Vagina (tissue), 2 donors: ENCODE measurements around the gene ADK. TPM values are rescaled to one million over a fixed set of nuclear protein-coding genes. Genes with fewer than 3 reads are reported as not detected.

Experiments
- DNase-seq, 2 donors: peaks; one replicate each; pipeline ENCODE4 v3.0.0-alpha.2; 2017; ENCODE audit errors: extremely low spot score in 2 of 2
- H3K27ac ChIP-seq: fragments of 200-600 bp; sonication (generic); one replicate; pipeline ENCODE4 v1.5.1; 2019
- H3K27me3 ChIP-seq: fragments of 200-600 bp; sonication (generic); one replicate; pipeline ENCODE4 v1.5.1; 2019
- H3K36me3 ChIP-seq, 2 donors: fragments of 200-600 bp; sonication (generic); one replicate each; pipeline ENCODE4 v1.5.1; 2017 to 2019
- H3K4me1 ChIP-seq: fragments of 200-600 bp; sonication (generic); one replicate; pipeline ENCODE4 v1.5.1; 2019
- H3K4me3 ChIP-seq, 2 donors: fragments of 200-600 bp; sonication (generic); 1 replicate in 1 of 2; 2 replicates in 1 of 2; pipeline ENCODE4 v1.5.1; 2016 to 2019
- H3K9me3 ChIP-seq: fragments of 200-600 bp; sonication (generic); one replicate; pipeline ENCODE4 v1.5.1; 2019
- POLR2A ChIP-seq, 2 donors: fragments of 450-650 bp; IDR thresholded peaks; one replicate each; pipeline ENCODE4 v1.6.1; 2017; ENCODE audit warnings: antibody characterized with exemption in 2 of 2, mild to moderate bottlenecking in 2 of 2, moderate library complexity in 2 of 2
- POLR2AphosphoS5 ChIP-seq, 2 donors: sonication (generic); formaldehyde crosslinking; IDR thresholded peaks; one replicate each; pipeline ENCODE4 v1.9.0; 2017; ENCODE audit warnings: antibody characterized with exemption in 2 of 2, mild to moderate bottlenecking in 2 of 2, low read depth in 1 of 2; ENCODE audit not compliant: insufficient read depth in 1 of 2
- intact Hi-C: fragments of 100-400 bp; cut with DNase I; formaldehyde crosslinking; loops from one replicate; pipeline ENCODE4 v1.15.1; 2023
- total RNA-seq: library from RNA; depleted of rRNA; stranded (reverse); fragments of >200 nt; gene quantifications from one replicate; pipeline ENCODE4 v1.2.3, GENCODE V29; 2016
- TF ChIP-seq, protein P1 (sequence below), 3 experiments: fragments of 450-650 bp in 2 of 3; fragments of 200-600 bp in 1 of 3; sonication (generic) in 1 of 3; IDR thresholded peaks; one replicate each; pipeline ENCODE4 v1.5.1; 2017 to 2019; ENCODE audit warnings: antibody characterized with exemption in 3 of 3, mild to moderate bottlenecking in 2 of 3, moderate library complexity in 2 of 3

The ADK gene
- total RNA-seq, 1 donor from 2014 or later = 46.2 TPM

DNA sequence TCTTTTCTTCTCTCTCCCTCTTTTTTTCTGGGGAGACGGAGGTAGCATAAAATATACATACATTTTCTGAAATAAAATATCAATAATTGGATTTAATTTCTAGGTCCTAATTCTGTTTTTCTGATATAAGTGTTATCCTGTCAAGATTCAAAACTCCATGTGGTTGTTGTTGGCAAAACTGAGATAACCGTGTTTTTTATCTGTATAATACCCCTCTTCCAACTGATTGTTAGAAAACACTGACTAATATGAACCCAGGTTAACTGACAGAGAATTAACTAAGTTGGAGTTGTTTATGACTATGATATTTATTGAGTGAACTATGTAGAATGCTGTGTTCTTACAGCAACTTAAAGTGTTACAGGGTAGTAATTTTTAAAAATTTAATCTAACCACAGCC is 438.8 kb downstream of the ADK start:
- Histone ChIP-seq H3K27me3 (no peaks in the 10 kb centered on the region), H3K4me3 (no peak overlapping the region), H3K4me1 (peaks cover 72% of the 10 kb centered on the region), H3K36me3 (no peaks in the 10 kb centered on the region), H3K27ac (peak overlapping the region; percentile 45), H3K9me3 (no peaks in the 10 kb centered on the region)
- intact Hi-C loops = no loop called here
- TF ChIP-seq POLR2AphosphoS5 (IDR thresholded peaks at IDR 0.05; ENCODE audit: insufficient read depth in 1 of 2, low read depth in 1 of 2) = no peak
- TF ChIP-seq POLR2A (IDR thresholded peaks at IDR 0.05) = no peak
- TF ChIP-seq, protein P1, sequence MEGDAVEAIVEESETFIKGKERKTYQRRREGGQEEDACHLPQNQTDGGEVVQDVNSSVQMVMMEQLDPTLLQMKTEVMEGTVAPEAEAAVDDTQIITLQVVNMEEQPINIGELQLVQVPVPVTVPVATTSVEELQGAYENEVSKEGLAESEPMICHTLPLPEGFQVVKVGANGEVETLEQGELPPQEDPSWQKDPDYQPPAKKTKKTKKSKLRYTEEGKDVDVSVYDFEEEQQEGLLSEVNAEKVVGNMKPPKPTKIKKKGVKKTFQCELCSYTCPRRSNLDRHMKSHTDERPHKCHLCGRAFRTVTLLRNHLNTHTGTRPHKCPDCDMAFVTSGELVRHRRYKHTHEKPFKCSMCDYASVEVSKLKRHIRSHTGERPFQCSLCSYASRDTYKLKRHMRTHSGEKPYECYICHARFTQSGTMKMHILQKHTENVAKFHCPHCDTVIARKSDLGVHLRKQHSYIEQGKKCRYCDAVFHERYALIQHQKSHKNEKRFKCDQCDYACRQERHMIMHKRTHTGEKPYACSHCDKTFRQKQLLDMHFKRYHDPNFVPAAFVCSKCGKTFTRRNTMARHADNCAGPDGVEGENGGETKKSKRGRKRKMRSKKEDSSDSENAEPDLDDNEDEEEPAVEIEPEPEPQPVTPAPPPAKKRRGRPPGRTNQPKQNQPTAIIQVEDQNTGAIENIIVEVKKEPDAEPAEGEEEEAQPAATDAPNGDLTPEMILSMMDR (IDR thresholded peaks at IDR 0.05) = no peak
- DNase-seq = no peak

DNA sequence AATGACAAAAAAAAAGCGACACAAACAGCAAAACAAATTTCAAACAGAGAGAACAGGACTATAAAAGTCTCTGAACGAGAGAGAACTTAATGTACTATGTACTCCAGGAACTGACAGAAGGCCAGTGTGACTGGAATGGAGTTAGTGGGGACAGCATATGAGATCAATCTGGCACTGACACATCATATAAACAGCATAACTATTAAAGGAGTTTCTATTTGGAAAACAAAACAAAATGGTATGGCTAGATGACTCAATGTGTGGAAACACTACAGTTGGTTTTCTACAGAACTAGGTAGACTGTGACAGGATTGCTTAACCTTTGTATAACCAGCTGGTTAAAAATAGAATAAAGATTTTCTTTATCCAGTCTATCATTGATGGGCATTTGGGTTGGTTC is 442.4 kb downstream of the ADK start:
- intact Hi-C loops = no loop called here
- Histone ChIP-seq H3K27ac (peak overlapping the region; percentile 59), H3K36me3 (no peaks in the 10 kb centered on the region), H3K27me3 (no peaks in the 10 kb centered on the region), H3K4me3 (no peak overlapping the region), H3K4me1 (peaks cover 50% of the 10 kb centered on the region), H3K9me3 (no peaks in the 10 kb centered on the region)
- TF ChIP-seq POLR2AphosphoS5 (IDR thresholded peaks at IDR 0.05; ENCODE audit: insufficient read depth in 1 of 2, low read depth in 1 of 2) (peak in 1 of 2 donors; percentile 88), POLR2A (IDR thresholded peaks at IDR 0.05) (no peak)
- DNase-seq = no peak

DNA sequence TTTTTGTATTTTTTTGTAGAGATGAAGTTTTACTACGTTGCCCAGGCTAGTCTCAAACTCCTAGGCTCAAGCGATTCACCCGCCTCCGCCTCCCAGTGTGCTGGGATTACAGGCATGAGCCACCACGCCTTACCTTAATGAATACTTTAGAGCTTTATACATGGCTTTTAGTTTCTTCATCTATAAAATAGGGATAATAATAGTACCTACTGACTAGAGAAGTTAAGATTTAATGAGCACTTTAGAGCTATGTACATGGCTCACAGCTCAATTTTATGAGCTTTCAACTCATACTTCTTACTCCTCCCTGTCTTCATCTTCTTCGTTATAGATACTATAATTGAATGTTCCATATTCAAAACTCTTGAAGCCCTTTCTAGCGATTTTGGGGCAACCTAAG is 445.7 kb downstream of the ADK start:
- Histone ChIP-seq H3K27ac (no peak overlapping the region), H3K4me1 (peaks cover 28% of the 10 kb centered on the region), H3K36me3 (no peaks in the 10 kb centered on the region), H3K4me3 (no peak overlapping the region), H3K9me3 (no peaks in the 10 kb centered on the region), H3K27me3 (no peaks in the 10 kb centered on the region)
- DNase-seq = no peak
- intact Hi-C loops = no loop called here
- TF ChIP-seq, protein P1 (IDR thresholded peaks at IDR 0.05) = no peak
- TF ChIP-seq POLR2AphosphoS5 (IDR thresholded peaks at IDR 0.05; ENCODE audit: insufficient read depth in 1 of 2, low read depth in 1 of 2) (no peak), POLR2A (IDR thresholded peaks at IDR 0.05) (no peak)

DNA sequence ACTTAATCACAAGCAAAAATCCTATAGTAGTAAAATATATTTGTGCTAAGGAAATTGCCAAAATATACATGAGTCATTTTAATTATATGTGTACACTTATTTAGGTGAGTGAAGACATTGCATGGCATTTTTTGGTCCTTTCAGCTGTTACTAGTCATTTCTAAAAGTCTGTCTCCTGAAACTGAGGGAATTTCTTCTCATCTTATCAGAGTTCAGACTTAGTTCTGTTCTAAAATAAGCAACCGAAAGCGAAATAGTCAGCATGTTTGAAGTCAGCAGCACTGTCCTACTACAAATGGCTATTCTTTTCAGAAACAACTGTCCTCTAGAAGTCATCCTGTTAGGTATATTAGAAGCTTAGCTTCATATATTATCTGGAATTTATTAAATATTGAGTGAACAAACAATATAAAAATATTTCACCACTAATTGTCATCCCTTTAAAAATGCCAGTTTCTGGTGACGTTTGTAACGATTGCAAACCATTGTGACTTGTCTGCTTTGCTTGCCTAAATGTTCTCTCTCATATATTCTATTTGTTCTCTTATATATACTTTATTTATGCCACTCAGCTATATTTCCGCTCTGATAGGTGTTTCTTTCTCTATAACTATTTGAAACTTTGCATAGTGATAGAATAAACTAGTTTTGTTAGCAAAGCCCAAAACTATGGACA is 448.0 kb downstream of the ADK start:
- Histone ChIP-seq H3K4me1 (peaks cover 13% of the 10 kb centered on the region), H3K4me3 (no peak overlapping the region)
- intact Hi-C loops = no loop called here

DNA sequence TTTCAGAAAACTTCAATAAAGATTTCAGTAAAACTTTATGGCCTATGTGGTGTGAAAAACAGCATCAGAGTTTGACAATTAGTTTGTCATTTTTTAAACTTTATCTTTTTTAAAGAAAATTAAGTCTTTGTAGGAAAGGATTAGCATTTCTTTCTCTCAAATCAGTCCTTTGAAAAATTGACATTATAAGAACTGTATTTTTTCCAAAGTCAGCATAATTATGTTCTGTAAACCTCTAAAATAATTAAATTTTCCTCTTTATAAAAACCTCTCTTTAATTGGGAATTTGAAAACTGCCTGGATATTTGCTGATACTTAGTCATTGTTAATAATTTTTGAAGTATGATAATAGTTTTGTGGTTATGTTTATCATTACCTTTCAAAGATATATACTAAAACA is 448.7 kb downstream of the ADK start:
- Histone ChIP-seq H3K36me3 (no peaks in the 10 kb centered on the region), H3K9me3 (no peaks in the 10 kb centered on the region), H3K4me1 (peaks cover 10% of the 10 kb centered on the region), H3K27ac (no peak overlapping the region), H3K4me3 (no peak overlapping the region), H3K27me3 (no peaks in the 10 kb centered on the region)
- no peak for DNase-seq
- TF ChIP-seq POLR2A (IDR thresholded peaks at IDR 0.05) (no peak), POLR2AphosphoS5 (IDR thresholded peaks at IDR 0.05; ENCODE audit: insufficient read depth in 1 of 2, low read depth in 1 of 2) (no peak)
- TF ChIP-seq, protein P1 (IDR thresholded peaks at IDR 0.05) = no peak
- intact Hi-C loops = no loop called here

More for the DNA sequence above, 448.0 kb downstream of the ADK start:
- no peaks in the 10 kb centered on the region for H3K36me3 ChIP-seq
- H3K27me3 ChIP-seq = no peaks in the 10 kb centered on the region
- DNase-seq = no peak
- peak overlapping the region; percentile 48 for H3K27ac ChIP-seq
- no peak for TF ChIP-seq POLR2A (IDR thresholded peaks at IDR 0.05)
- TF ChIP-seq, protein P1 (IDR thresholded peaks at IDR 0.05) = no peak
- no peaks in the 10 kb centered on the region for H3K9me3 ChIP-seq
